Natural killer cell (primary cell): ENCODE data around the gene PRMT7. TPM values are rescaled to one million over a fixed set of nuclear protein-coding genes. Genes with fewer than 3 reads are reported as not detected.

Experiments used
- ATAC-seq, 3 donors: fragments of 150-1000 bp in 2 of 3; fragments of 200-7000 bp in 1 of 3; cut with Tn5 transposase; 1 replicate in 1 of 3; 2 replicates in 2 of 3; pipeline ENCODE4 v1.10.0; 2021; ENCODE audit warnings: mild to moderate bottlenecking in 2 of 3, moderate library complexity in 2 of 3
- DNase-seq, 2 donors: peaks; one replicate each; pipeline versions ENCODE4 v3.0.0 to v3.0.0-alpha.2; 2013 to 2021; ENCODE audit warnings: mixed read lengths in 1 of 2
- H3K27ac ChIP-seq: one replicate; pipeline ENCODE4 v1.5.1; 2013; ENCODE audit warnings: mild to moderate bottlenecking, low read length
- H3K27me3 ChIP-seq: one replicate; pipeline ENCODE4 v1.6.1; 2013; ENCODE audit warnings: low read length; ENCODE audit not compliant: control insufficient read depth, insufficient read depth
- H3K36me3 ChIP-seq: one replicate; pipeline ENCODE4 v1.6.1; 2013; ENCODE audit warnings: low read length; ENCODE audit not compliant: control insufficient read depth, insufficient read depth
- H3K4me1 ChIP-seq: one replicate; pipeline ENCODE4 v1.6.1; 2013; ENCODE audit warnings: low read length; ENCODE audit not compliant: control insufficient read depth, insufficient read depth
- H3K4me3 ChIP-seq: one replicate; pipeline ENCODE4 v1.5.1; 2013; ENCODE audit warnings: low read length
- H3K9me3 ChIP-seq: one replicate; pipeline ENCODE4 v1.6.1; 2013; ENCODE audit warnings: low read length; ENCODE audit not compliant: control insufficient read depth, insufficient read depth
- H3K27ac Mint-ChIP-seq, 2 donors: one replicate each; pipeline ENCODE4 v1.8.0; 2022; ENCODE audit warnings: mild to moderate bottlenecking in 2 of 2, mixed read lengths in 2 of 2, moderate library complexity in 1 of 2
- H3K27me3 Mint-ChIP-seq, 2 donors: one replicate each; pipeline ENCODE4 v1.8.0; 2022; ENCODE audit warnings: low read depth in 2 of 2, mixed read lengths in 2 of 2
- H3K36me3 Mint-ChIP-seq: one replicate; pipeline ENCODE4 v1.8.0; 2022; ENCODE audit warnings: mixed read lengths
- H3K4me1 Mint-ChIP-seq, 2 donors: one replicate each; pipeline ENCODE4 v1.8.0; 2022; ENCODE audit warnings: mixed read lengths in 2 of 2
- H3K4me3 Mint-ChIP-seq: one replicate; pipeline ENCODE4 v1.8.0; 2022; ENCODE audit warnings: mild to moderate bottlenecking, moderate library complexity, mixed read lengths
- H3K9me3 Mint-ChIP-seq, 2 donors: one replicate each; pipeline ENCODE4 v1.8.0; 2022; ENCODE audit warnings: mixed read lengths in 2 of 2
- WGBS: methylation state at CpG from one replicate; pipeline ENCODE4 v1.1.7; 2013; ENCODE audit warnings: missing lambda C conversion rate; ENCODE audit not compliant: insufficient coverage; 5-methylcytosine and 5-hydroxymethylcytosine counted together
- intact Hi-C: fragments of 100-400 bp; cut with micrococcal nuclease; formaldehyde crosslinking; loops from one replicate; pipeline ENCODE4 v1.14.2; 2022
- total RNA-seq, 4 donors: library from RNA; stranded (reverse); fragments of 120-200 nt in 1 of 4; gene quantifications; one replicate each; pipeline versions ENCODE4 v1.2.3 to v1.2.4, GENCODE V29; 2013 to 2022
- TF ChIP-seq, protein P1 (sequence below): fragments of 200-600 bp; IDR thresholded peaks from one replicate; pipeline ENCODE4 v1.8.0; 2022; ENCODE audit warnings: antibody characterized with exemption

The PRMT7 gene
- total RNA-seq, 3 donors from 2014 or later (not counting 1 experiment from before 2014, with no cell fraction given): 60.7 to 84.7 (median 68.2) TPM

DNA sequence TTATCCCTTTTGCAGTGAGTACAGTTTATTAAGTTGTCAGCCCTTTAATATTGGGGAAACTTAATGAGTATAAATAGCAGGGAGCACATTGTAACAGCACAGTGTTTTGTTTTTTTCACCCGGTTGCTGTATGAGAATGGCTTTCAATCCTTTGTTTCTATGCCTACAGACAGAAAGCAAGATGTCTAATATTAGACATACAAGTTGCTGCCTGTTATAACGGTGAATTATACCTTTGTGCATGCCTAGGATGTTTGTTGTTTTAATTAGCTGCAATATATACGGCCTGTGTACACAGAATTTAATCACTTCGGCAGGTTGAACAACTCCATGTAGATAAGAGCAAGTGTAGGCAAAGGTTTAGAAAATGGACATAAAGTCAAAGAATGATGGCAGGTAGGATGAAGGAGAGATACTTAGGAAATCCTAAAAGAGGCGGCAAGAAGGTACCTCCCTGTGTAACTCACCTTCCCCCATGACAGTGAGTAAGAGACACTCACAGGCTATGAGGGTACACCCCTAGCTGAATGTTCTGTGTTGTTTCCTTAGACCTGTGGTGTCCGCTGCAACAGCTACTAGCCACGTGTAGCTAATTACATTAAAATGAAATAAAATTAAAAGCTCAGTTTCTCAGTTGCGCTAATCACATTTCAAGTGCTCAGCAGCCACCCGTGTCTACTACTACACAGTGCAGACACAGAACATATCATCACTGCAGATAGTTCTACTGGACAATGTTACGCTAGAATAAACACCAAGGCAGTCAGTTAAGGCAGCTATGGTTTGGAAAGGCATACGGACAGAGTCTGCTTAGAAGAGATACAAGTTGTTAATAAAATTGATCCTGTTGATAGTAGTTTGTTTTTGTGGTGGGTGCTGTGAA lies 11.0 kb upstream of the PRMT7 start:
- Histone ChIP-seq H3K9me3 (no peaks in the 10 kb centered on the region), H3K4me3 (no peak overlapping the region), H3K4me1 (no peaks in the 10 kb centered on the region), H3K27me3 (no peaks in the 10 kb centered on the region), H3K36me3 (peaks cover 90% of the 10 kb centered on the region), H3K27ac (no peak overlapping the region)
- intact Hi-C loops: no loop called here
- DNase-seq (no peak), ATAC-seq (peak in 1 of 3 donors; percentile 21)
- TF ChIP-seq, protein P1, sequence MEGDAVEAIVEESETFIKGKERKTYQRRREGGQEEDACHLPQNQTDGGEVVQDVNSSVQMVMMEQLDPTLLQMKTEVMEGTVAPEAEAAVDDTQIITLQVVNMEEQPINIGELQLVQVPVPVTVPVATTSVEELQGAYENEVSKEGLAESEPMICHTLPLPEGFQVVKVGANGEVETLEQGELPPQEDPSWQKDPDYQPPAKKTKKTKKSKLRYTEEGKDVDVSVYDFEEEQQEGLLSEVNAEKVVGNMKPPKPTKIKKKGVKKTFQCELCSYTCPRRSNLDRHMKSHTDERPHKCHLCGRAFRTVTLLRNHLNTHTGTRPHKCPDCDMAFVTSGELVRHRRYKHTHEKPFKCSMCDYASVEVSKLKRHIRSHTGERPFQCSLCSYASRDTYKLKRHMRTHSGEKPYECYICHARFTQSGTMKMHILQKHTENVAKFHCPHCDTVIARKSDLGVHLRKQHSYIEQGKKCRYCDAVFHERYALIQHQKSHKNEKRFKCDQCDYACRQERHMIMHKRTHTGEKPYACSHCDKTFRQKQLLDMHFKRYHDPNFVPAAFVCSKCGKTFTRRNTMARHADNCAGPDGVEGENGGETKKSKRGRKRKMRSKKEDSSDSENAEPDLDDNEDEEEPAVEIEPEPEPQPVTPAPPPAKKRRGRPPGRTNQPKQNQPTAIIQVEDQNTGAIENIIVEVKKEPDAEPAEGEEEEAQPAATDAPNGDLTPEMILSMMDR: no peak
- peak overlapping the region; percentile 60 to 67 for H3K27ac Mint-ChIP-seq
- no peaks in the 10 kb centered on the region for H3K9me3 Mint-ChIP-seq
- no peaks in the 10 kb centered on the region for H3K27me3 Mint-ChIP-seq
- peaks cover 57% of the 10 kb centered on the region for H3K36me3 Mint-ChIP-seq
- H3K4me3 Mint-ChIP-seq: no peak overlapping the region
- peaks cover 0 to 5% of the 10 kb centered on the region in 2 donors for H3K4me1 Mint-ChIP-seq
- 94% methylated on average over 11 of the region's 11 CpGs for WGBS

DNA sequence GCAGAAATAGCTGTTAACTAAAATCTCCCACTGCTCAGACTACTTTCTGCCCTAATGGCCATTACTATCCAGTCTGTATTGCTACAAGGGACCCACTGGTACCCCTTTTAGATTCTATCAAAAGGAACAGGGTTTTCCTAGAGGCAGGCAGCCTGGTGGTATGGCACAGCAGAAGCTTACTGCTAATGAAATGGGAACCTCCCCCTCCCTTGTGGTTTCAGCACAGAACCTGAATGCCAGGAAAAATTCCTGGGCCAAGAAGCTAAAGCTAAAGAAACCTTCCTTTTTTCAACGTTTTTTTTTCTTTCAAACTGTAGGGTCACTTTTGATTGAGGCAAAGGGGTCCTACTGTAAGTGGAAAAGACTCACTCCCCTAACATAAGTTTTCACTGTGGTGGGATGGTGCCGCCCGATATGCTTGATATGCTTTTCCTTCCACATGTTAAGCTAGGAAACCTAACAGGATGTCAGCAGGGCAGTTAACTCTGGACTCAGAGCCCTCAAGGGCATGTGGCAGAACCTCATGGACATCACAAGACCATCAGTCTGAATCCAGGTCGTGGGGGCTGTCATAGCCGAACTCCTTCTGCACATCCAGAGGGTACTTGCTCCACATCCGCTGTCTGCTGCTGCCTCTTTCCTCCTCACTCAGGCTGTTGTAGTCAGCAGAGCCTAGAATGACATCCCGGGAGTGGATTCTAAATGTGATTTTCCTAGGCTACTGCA lies 9.9 kb upstream of the PRMT7 start:
- Histone ChIP-seq H3K4me1 (no peaks in the 10 kb centered on the region), H3K36me3 (peaks cover 87% of the 10 kb centered on the region), H3K27me3 (no peaks in the 10 kb centered on the region), H3K9me3 (no peaks in the 10 kb centered on the region), H3K27ac (no peak overlapping the region), H3K4me3 (no peak overlapping the region)
- Mint-ChIP-seq H3K27ac (peak overlapping the region; percentile 60 to 67), H3K27me3 (no peaks in the 10 kb centered on the region), H3K9me3 (no peaks in the 10 kb centered on the region), H3K4me3 (no peak overlapping the region), H3K36me3 (peaks cover 57% of the 10 kb centered on the region), H3K4me1 (peaks cover 0 to 5% of the 10 kb centered on the region in 2 donors)
- DNase-seq: no peak
- no peak for ATAC-seq
- intact Hi-C loops: no loop called here
- TF ChIP-seq, protein P1: no peak
- WGBS: 95% methylated on average over 6 of the region's 7 CpGs

DNA sequence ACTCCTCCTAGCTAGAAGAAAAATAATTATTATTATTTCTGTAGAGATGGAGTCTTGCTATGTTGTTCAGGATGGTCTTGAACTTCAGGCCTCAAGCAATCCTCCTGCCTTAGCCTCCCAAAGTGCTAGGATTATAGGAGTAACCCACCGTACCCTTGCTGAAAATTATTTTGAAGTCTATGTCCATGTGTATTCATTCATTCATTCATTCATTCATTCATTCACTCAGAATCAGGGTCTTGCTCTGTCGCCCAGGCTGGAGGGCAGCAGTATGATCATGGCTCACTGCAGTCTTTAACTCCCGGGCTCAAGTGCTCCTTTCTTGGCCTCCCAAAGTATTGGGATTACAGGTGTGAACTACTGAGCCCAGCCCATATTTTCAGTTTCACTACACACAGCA lies 4.2 kb upstream of the PRMT7 start:
- WGBS: 88% methylated on average over 3 of the region's 3 CpGs
- TF ChIP-seq, protein P1: no peak
- peaks cover 18 to 23% of the 10 kb centered on the region in 2 donors for H3K4me1 Mint-ChIP-seq

More for the DNA sequence above, 4.2 kb upstream of the PRMT7 start:
- H3K27me3 ChIP-seq: no peaks in the 10 kb centered on the region
- H3K4me3 Mint-ChIP-seq: no peak overlapping the region
- H3K27me3 Mint-ChIP-seq: no peaks in the 10 kb centered on the region
- ATAC-seq (no peak), DNase-seq (no peak)
- H3K4me1 ChIP-seq: peaks cover 22% of the 10 kb centered on the region
- intact Hi-C loops: no loop called here
- peaks cover 53% of the 10 kb centered on the region for H3K36me3 ChIP-seq
- H3K4me3 ChIP-seq: no peak overlapping the region
- no peak overlapping the region for H3K27ac Mint-ChIP-seq
- no peaks in the 10 kb centered on the region for H3K9me3 ChIP-seq
- H3K36me3 Mint-ChIP-seq: peaks cover 15% of the 10 kb centered on the region
- H3K27ac ChIP-seq: no peak overlapping the region
- H3K9me3 Mint-ChIP-seq: no peaks in the 10 kb centered on the region
